HepG2 (cell line): ENCODE measurements around the gene ACSM3. TPM values are rescaled to one million over a fixed set of nuclear protein-coding genes. Genes with fewer than 3 reads are reported as not detected.

Experiments used
- ATAC-seq: fragments of 200-7000 bp; cut with Tn5 transposase; 3 replicates; pipeline ENCODE4 v1.9.1; 2020; ENCODE audit warnings: mild to moderate bottlenecking, moderate library complexity
- Bru-seq: library from RNA; stranded (reverse); fragments of 400-500 nt; gene quantifications from one replicate; lab custom pipeline; 2021; lab: Mats Ljungman, UMichigan
- BruChase-seq, 2 experiments: library from RNA; stranded (reverse); fragments of 400-500 nt; gene quantifications; one replicate each; lab custom pipeline; 2021; lab: Mats Ljungman, UMichigan
- BruUV-seq: library from RNA; stranded (reverse); fragments of 400-500 nt; replicated peaks from 2 replicates; lab custom pipeline; 2021; lab: Mats Ljungman, UMichigan
- CTCF ChIA-PET: fragments of 300-600 bp; formaldehyde crosslinking; extraction: SDS; loops from one replicate; lab custom pipeline; 2021; ENCODE audit warnings: low total read pairs, inconsistent platforms, low intra/inter-chr PET ratio; lab: Yijun Ruan, JAX
- POLR2A ChIA-PET: fragments of 350-600 bp; sonication (Branson Sonifier 250); formaldehyde crosslinking; loops from one replicate; lab custom pipeline; 2020; ENCODE audit warnings: antibody characterized with exemption, inconsistent platforms; lab: Yijun Ruan, JAX
- DNase-seq: peaks from one replicate; pipeline ENCODE4 v3.0.0-alpha.2; 2015; ENCODE audit warnings: low spot score
- FAIRE-seq: peaks from 3 replicates; lab custom pipeline; 2011; peaks lifted over from hg19 to GRCh38; lab: Jason Lieb, UNC
- H2AFZ ChIP-seq: one replicate; pipeline ENCODE4 v1.6.1; 2011; ENCODE audit warnings: low read length, inconsistent platforms
- H3K27ac ChIP-seq: fragments of 300-600 bp; 3 replicates; pipeline ENCODE4 v1.8.0; 2011; ENCODE audit warnings: mixed run types, mild to moderate bottlenecking, mixed read lengths, low read length, inconsistent platforms; ENCODE audit not compliant: insufficient read depth; ENCODE audit errors: extremely low read length
- H3K27me3 ChIP-seq, 2 experiments: fragments of 200-600 bp in 1 of 2; 2 replicates in 1 of 2; 3 replicates in 1 of 2; pipeline versions ENCODE4 v1.6.0 to v1.8.0; 2011; ENCODE audit warnings: low read length in 2 of 2, mild to moderate bottlenecking in 2 of 2, moderate library complexity in 2 of 2, inconsistent platforms in 1 of 2; ENCODE audit not compliant: insufficient read depth in 2 of 2, control insufficient read depth in 1 of 2
- H3K36me3 ChIP-seq, 2 experiments: fragments of 200-600 bp in 1 of 2; replicated peaks in 1 of 2; 2 replicates in 1 of 2; 3 replicates in 1 of 2; pipeline versions ENCODE4 v1.5.1 to v1.8.0; 2011; ENCODE audit warnings: low read length in 2 of 2, inconsistent platforms in 1 of 2; ENCODE audit not compliant: insufficient read depth in 2 of 2, control insufficient read depth in 1 of 2
- H3K4me1 ChIP-seq: 2 replicates; pipeline ENCODE4 v1.5.1; 2012; ENCODE audit warnings: low read length, inconsistent platforms; ENCODE audit not compliant: insufficient read depth
- H3K4me2 ChIP-seq: 2 replicates; pipeline ENCODE4 v1.6.0; 2011; ENCODE audit warnings: low read depth, low read length, inconsistent platforms
- H3K4me3 ChIP-seq, 3 experiments: fragments of 200-600 bp in 1 of 3; sonication (generic), shearing (Covaris generic) in 1 of 3; replicated peaks in 1 of 3; 2 replicates each; pipeline ENCODE4 v1.5.1; 2011 to 2016; ENCODE audit warnings: low read length in 3 of 3, inconsistent platforms in 2 of 3, low read depth in 2 of 3, mild to moderate bottlenecking in 2 of 3, control low read depth in 1 of 3, mixed read lengths in 1 of 3; ENCODE audit not compliant: insufficient read depth in 1 of 3
- H3K79me2 ChIP-seq: one replicate; pipeline ENCODE4 v1.6.1; 2011; ENCODE audit warnings: low read length, inconsistent platforms; ENCODE audit not compliant: insufficient read depth
- H3K9ac ChIP-seq: 2 replicates; pipeline ENCODE4 v1.6.0; 2011; ENCODE audit warnings: mild to moderate bottlenecking, low read depth, low read length, inconsistent platforms; ENCODE audit not compliant: insufficient read depth
- H3K9me3 ChIP-seq: 2 replicates; pipeline ENCODE4 v1.5.1; 2012; ENCODE audit warnings: mild to moderate bottlenecking, low read length
- H4K20me1 ChIP-seq: 2 replicates; pipeline ENCODE4 v1.6.0; 2011; ENCODE audit warnings: inconsistent platforms, mild to moderate bottlenecking, low read length, moderate library complexity; ENCODE audit not compliant: insufficient read depth
- HBP1 ChIP-seq: IDR thresholded peaks from 2 replicates; pipeline ENCODE4 v1.6.1; 2016; ENCODE audit warnings: low read depth, control low read depth
- HNF1B ChIP-seq: sonication (generic); formaldehyde crosslinking; IDR thresholded peaks from 2 replicates; pipeline ENCODE4 v1.5.1; 2020; ENCODE audit warnings: mild to moderate bottlenecking, moderate library complexity, missing genetic modification reagents
- KLF9 ChIP-seq: IDR thresholded peaks from 2 replicates; pipeline ENCODE4 v1.6.1; 2016; ENCODE audit warnings: low read depth
- POGZ ChIP-seq: sonication (generic); formaldehyde crosslinking; IDR thresholded peaks from 2 replicates; pipeline ENCODE4 v1.4.0; 2020; ENCODE audit warnings: mild to moderate bottlenecking, missing genetic modification reagents
- POLR2G ChIP-seq: fragments of 200-400 bp; formaldehyde crosslinking; IDR thresholded peaks from 2 replicates; pipeline ENCODE4 v1.6.1; 2018; ENCODE audit warnings: mild to moderate bottlenecking, low read depth, low read length, moderate library complexity
- SPEN ChIP-seq: sonication (generic); formaldehyde crosslinking; IDR thresholded peaks from 2 replicates; pipeline ENCODE4 v1.5.1; 2020; ENCODE audit warnings: low read depth, mild to moderate bottlenecking, missing genetic modification reagents
- TFDP1 ChIP-seq: IDR thresholded peaks from 2 replicates; pipeline ENCODE4 v1.6.1; 2016; ENCODE audit warnings: missing compliant biosample characterization, missing genetic modification reagents, borderline replicate concordance
- ZBTB26 ChIP-seq: IDR thresholded peaks from 2 replicates; pipeline ENCODE4 v1.6.1; 2016; ENCODE audit warnings: missing compliant biosample characterization, missing genetic modification reagents, borderline replicate concordance
- ZNF264 ChIP-seq: sonication (generic); formaldehyde crosslinking; IDR thresholded peaks from 2 replicates; pipeline ENCODE4 v1.4.0; 2020; ENCODE audit warnings: missing genetic modification reagents
- ZNF652 ChIP-seq: IDR thresholded peaks from 2 replicates; pipeline ENCODE4 v1.6.1; 2016; ENCODE audit warnings: low read depth, borderline replicate concordance
- WGBS: methylation state at CpG from one replicate; pipeline ENCODE4 v1.1.6; 2017; ENCODE audit warnings: low lambda C conversion rate; 5-methylcytosine and 5-hydroxymethylcytosine counted together
- in situ Hi-C: cut with HindIII; loops from 2 replicates; pipeline ENCODE4 v1.10.0; 2017; ENCODE audit warnings: low pct_unique_long_range_greater_than_20kb; ENCODE audit not compliant: extremely low pct_ligation_motif_present
- intact Hi-C: fragments of 100-400 bp; cut with micrococcal nuclease; formaldehyde crosslinking; loops from one replicate; pipeline ENCODE4 v1.10.0; 2022; ENCODE audit not compliant: unreplicated experiment
- long read RNA-seq, 2 experiments: library from RNA in 1 of 2; library from polyadenylated mRNA in 1 of 2; stranded (forward) in 1 of 2; unstranded in 1 of 2; transcript quantifications; one replicate each; pipeline ENCODE4 v2.0.0, GENCODE V29; 2019 to 2022
- polyA minus RNA-seq, 3 experiments: library from RNA; depleted of rRNA, polyadenylated mRNA; stranded (reverse); fragments of >200 nt; gene quantifications; 2 replicates each; pipeline ENCODE4 v1.2.3, GENCODE V29; 2011; ENCODE audit warnings: low replicate concordance in 1 of 3
- polyA plus RNA-seq, 8 experiments: library from polyadenylated mRNA; depleted of rRNA in 3 of 8; stranded (reverse) in 7 of 8; unstranded in 1 of 8; fragments of >200 nt; fragmentation: Illumina TruSeq in 4 of 8; extraction: Trizol in 4 of 8; gene quantifications; 2 replicates each; pipeline versions ENCODE4 v1.2.1 to v1.2.3, GENCODE V29; 2011 to 2016; ENCODE audit warnings: low read depth in 4 of 8, missing spikeins in 1 of 8, mixed read lengths in 1 of 8; ENCODE audit not compliant: insufficient read depth in 1 of 8
- total RNA-seq, 5 experiments: library from RNA; depleted of rRNA; stranded (reverse); fragments of >200 nt; fragmentation: Illumina TruSeq; extraction: Trizol; gene quantifications; 2 replicates each; pipeline ENCODE4 v1.2.3, GENCODE V29; 2016; ENCODE audit warnings: low read depth in 1 of 5

The ACSM3 gene
- 108 and 125 TPM in 2 replicates for total RNA-seq (2016; rRNA removed; fragmentation: Illumina TruSeq; extraction: Trizol)
- total RNA-seq (2016; cell fraction: cytosol; rRNA removed; fragmentation: Illumina TruSeq; extraction: Trizol; ENCODE audit: low read depth) = 16.9 and 17.5 TPM in 2 replicates
- 103 and 128 TPM in 2 replicates for total RNA-seq (2016; cell fraction: insoluble cytoplasmic fraction; rRNA removed; fragmentation: Illumina TruSeq; extraction: Trizol)
- total RNA-seq (2016; cell fraction: membrane; rRNA removed; fragmentation: Illumina TruSeq; extraction: Trizol) = 55.2 and 56.2 TPM in 2 replicates
- 194 and 207 TPM in 2 replicates for total RNA-seq (2016; cell fraction: nucleus; rRNA removed; fragmentation: Illumina TruSeq; extraction: Trizol)
- 74.0 and 84.3 TPM in 2 replicates for polyA plus RNA-seq (2011; rRNA removed)
- 50.4 and 63.7 TPM in 2 replicates for polyA plus RNA-seq (2011; cell fraction: cytosol; rRNA removed)
- polyA plus RNA-seq (2011; cell fraction: nucleus; rRNA removed) = 123 and 153 TPM in 2 replicates
- 99.7 and 110 TPM in 2 replicates for polyA plus RNA-seq (2012)
- polyA plus RNA-seq (2016; cell fraction: cytosol; fragmentation: Illumina TruSeq; extraction: Trizol; ENCODE audit: low read depth) = 14.1 and 15.2 TPM in 2 replicates
- 156 and 162 TPM in 2 replicates for polyA plus RNA-seq (2016; cell fraction: insoluble cytoplasmic fraction; fragmentation: Illumina TruSeq; extraction: Trizol; ENCODE audit: low read depth)
- 43.7 and 47.6 TPM in 2 replicates for polyA plus RNA-seq (2016; cell fraction: membrane; fragmentation: Illumina TruSeq; extraction: Trizol; ENCODE audit: low read depth)
- 215 and 247 TPM in 2 replicates for polyA plus RNA-seq (2016; cell fraction: nucleus; fragmentation: Illumina TruSeq; extraction: Trizol; ENCODE audit: insufficient read depth, low read depth)
- 0.82 and 141 TPM in 2 replicates for polyA minus RNA-seq (2011; rRNA and poly(A)+ RNA removed; ENCODE audit: low replicate concordance)
- 18.3 and 32.4 TPM in 2 replicates for polyA minus RNA-seq (2011; cell fraction: cytosol; rRNA and poly(A)+ RNA removed)
- 204 and 288 TPM in 2 replicates for polyA minus RNA-seq (2011; cell fraction: nucleus; rRNA and poly(A)+ RNA removed)
- Bru-seq, nascent RNA = percentile 82 among the genes with signal in this experiment
- BruChase-seq, experiment 1, labeled RNA remaining after a 6-hour chase = percentile 82 among the genes with signal in this experiment
- BruChase-seq, experiment 2, labeled RNA remaining after a 2-hour chase = percentile 87 among the genes with signal in this experiment
- long read RNA-seq, experiment 1, transcript ACSM3-215 (2 exons, 3,311 nt) = major isoform, 34 of 67 reads
- long read RNA-seq, experiment 1, partial matches to known transcripts = 0 of 67 reads
- long read RNA-seq, experiment 1, other reads (novel, unspliced or antisense) = 29 of 67 reads
- long read RNA-seq, experiment 2, transcript ACSM3-201 (14 exons, 2,845 nt) = minor isoform, 7 of 122 reads
- long read RNA-seq, experiment 2, transcript ACSM3-215 (2 exons, 3,311 nt) = major isoform, 51 of 122 reads
- long read RNA-seq, experiment 2, partial matches to known transcripts = 4 of 122 reads
- long read RNA-seq, experiment 2, other reads (novel, unspliced or antisense) = 58 of 122 reads

GRCh38 chr16:20763461-20764232 is at the start of gene ACSM3:
Gene ACSM3 (plus strand): TSS chr16:20764014. CDS start chr16:20770035, 6,021 bp downstream.
- H3K36me3 ChIP-seq = no peaks in the 10 kb centered on the region
- no peaks in the 10 kb centered on the region for H3K27me3 ChIP-seq
- no peaks in the 10 kb centered on the region for H3K79me2 ChIP-seq
- intact Hi-C loops = no loop called here
- peaks cover 9% of the 10 kb centered on the region for H3K9me3 ChIP-seq
- H3K4me2 ChIP-seq = peak within 1 kb of the TSS; percentile 90
- H3K9ac ChIP-seq = peak within 1 kb of the TSS; percentile 58
- H2AFZ ChIP-seq = peak within 1 kb of the TSS; percentile 95
- POLR2A ChIA-PET = interaction anchor here (0.7 to 2.6 kb wide), 5 partner anchors 12 to 165 kb away, joined by 3 to 23 read pairs (median 6); partner anchors contain the start of genes ERI2, REXO5 and THUMPD1
- WGBS = 5% methylated on average over 10 of the region's 10 CpGs
- no peaks in the 10 kb centered on the region for H4K20me1 ChIP-seq
- peak within 1 kb of the TSS; percentile 55 to 68 (median 62) for H3K4me3 ChIP-seq
- BruUV-seq = TSS peak; percentile 88
- peaks cover 39% of the 10 kb centered on the region for H3K4me1 ChIP-seq
- H3K27ac ChIP-seq = peak within 1 kb of the TSS; percentile 48
- ATAC-seq (peak; percentile 98), DNase-seq (peak; percentile 83), FAIRE-seq (peak; percentile 84)
- in situ Hi-C loops = no loop called here
- CTCF ChIA-PET = no interaction called here
- TF ChIP-seq POGZ (CRISPR knock-in tag) (peak; percentile 42; the same call in 1 of the 2 replicates), ZBTB26 (CRISPR knock-in tag) (0 out of 2 replicates have a peak, but pooled peaks have one; percentile 28), HNF1B (CRISPR knock-in tag) (peak; percentile 87), SPEN (peak; percentile 51; the same call in 1 of the 2 replicates), ZNF652 (0 out of 2 replicates have a peak, but pooled peaks have one; percentile 5), ZNF264 (peak; percentile 18; the same call in 1 of the 2 replicates), HBP1 (CRISPR knock-in tag) (0 out of 2 replicates have a peak, but pooled peaks have one; percentile 56), POLR2G (0 out of 2 replicates have a peak, but pooled peaks have one; percentile 52), TFDP1 (CRISPR knock-in tag) (no peak), KLF9 (CRISPR knock-in tag) (peak; percentile 48; the same call in 1 of the 2 replicates)
